Activated T-helper 1 cell treated with anti-CD3 and anti-CD28 coated beads, Interleukin-2, amount 50 U/mL, for 16 hours (primary cell): ENCODE results near the gene DERL2.

Experiments
- DNase-seq, 2 donors: peaks; one replicate each; pipeline ENCODE4 v3.0.0-alpha.2; 2020; ENCODE audit warnings: low read depth in 1 of 2, low spot score in 1 of 2

DERL2 gene

DNA sequence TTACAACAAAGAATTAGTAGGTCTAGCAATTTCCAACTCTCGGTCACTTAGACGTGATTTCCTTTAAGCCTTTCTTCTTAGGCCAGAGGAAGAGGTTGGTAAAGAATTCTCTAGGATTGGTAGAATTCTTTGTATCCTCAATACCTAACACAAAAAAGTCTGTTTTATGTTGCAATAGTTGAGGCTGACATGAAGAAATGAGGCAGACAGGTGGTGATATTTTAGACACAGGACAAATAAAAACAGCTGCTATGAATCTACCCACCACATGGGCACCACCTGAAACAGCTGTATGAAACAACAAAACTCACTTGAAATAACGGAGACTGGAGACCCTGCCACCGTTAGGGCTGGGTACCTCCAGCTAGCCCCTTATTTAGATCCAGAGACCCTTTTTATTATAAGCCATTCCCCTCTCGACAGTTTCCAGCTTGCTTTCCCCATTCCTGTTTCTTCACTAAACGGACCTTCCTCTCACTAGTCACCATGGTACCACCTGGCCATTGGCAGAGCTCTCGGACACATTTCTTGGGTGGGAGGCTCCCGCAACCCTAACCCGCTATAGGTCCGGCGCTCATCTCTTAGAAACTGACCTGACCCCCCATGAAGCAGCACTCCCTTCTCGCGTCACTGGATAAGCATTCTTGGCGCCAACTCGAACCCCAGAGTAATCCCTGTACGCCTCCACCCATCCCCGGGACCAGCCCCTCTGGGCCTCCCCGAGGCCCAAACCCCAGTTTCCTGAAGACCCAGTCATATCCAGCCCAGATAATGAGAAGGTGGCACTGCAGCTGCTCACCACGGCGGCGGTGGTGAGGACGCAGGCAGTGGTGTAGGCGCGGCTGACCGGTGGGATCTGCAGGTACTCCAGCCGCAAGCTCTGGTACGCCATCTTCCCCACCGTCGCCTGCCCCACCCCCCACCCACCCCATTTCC, at the start of gene DERL2:
DERL2 (minus strand) TSS at position 909 of the 936 bp plus-strand sequence; CDS start at position 892, 17 bp downstream.
- DNase-seq, result no peak

DNA sequence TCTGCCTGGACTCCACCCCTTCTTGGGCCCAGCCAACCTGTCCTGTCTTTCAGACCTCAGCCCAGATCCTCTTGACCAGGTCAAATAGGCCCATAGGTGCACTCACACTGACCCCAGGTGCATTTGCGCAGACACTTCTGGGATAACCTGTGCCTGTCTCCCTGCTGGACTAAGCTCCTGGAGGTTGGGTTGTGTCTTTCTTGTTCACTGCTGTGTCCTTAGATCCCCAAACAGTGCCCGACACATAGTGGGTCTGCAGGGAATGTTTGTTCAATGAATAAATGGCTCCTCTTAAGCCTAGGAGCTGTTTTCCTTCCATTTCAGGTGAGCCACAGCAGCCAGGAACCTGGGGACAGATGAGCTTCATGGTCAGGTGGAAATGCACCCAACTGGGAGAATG, 49.5 kb upstream of the DERL2 start:
- DNase-seq, result no peak

DNA sequence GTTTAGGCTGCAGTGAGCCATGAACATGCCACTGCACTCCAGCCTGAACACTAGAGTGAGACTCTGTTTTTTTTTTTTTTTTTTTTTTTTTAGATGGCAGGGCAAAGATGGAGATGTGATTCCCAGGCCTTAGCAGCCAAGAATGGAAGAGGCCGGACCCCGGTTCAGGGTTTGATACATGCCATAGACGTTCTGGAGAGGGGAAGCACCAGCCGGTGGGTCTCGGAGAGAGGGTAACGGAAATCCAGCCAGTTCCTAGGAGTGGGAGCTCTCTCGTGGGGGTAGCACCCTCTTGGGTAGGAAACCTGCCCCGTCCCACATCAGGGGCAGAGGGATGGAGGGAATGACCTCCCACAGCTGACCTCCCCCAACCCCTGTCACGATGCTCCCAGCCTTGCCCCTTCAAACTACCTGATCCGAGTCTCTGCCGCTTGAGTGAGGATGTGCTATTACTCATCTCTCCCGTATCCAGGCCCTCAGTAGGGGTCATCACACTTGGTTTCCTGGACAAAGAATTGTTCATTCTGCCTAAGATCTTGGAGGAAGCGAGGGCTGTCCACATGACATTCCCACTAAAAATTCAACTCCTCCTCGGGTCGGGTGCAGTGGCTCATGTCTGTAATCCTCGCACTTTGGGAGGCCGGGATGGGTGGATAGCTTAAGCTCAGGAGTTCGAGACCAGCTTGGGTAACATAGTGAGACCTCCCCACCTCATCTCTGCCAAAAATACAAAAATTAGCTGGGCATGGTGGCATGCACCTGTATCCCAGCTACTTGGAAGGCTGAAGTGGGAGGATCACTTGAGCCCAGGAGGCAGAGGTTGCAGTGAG, 47.7 kb upstream of the DERL2 start:
- no peak for DNase-seq

DNA sequence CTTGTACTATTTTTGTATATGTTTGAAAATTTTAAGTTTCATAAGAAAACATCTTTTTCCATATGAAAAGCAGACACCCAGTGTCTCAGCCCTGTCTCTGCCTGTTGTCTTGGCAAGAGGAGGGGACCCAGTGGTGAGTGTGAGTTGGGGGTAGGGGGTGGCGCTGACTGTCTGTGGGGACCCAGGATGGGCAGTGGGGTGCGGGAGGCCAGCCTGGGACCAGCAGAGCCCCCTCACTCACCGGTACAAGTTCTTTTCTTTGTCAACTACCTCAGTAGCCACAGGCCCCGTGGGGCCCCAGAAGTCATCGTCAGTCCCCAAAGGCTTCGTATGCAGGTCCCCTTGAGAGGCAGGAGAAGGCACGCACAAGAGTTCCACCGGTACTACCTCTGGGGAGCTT, 46.6 kb upstream of the DERL2 start:
- no peak for DNase-seq

DNA sequence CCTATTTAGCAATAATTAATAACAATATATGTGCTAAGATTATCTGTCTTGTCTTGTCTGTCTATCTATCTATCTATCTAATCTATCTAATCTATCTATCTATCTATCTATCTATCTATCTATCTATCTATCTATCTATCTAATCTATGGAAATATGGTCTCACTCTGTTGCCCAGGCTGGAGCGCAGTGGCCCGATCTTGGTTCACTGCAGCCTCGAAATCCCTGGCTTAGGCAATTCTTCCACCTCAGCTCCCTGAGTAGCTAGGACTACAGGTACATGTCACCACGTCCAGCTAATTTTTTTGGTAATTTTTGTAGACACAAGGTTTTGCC, 45.1 kb upstream of the DERL2 start:
- DNase-seq, result no peak

DNA sequence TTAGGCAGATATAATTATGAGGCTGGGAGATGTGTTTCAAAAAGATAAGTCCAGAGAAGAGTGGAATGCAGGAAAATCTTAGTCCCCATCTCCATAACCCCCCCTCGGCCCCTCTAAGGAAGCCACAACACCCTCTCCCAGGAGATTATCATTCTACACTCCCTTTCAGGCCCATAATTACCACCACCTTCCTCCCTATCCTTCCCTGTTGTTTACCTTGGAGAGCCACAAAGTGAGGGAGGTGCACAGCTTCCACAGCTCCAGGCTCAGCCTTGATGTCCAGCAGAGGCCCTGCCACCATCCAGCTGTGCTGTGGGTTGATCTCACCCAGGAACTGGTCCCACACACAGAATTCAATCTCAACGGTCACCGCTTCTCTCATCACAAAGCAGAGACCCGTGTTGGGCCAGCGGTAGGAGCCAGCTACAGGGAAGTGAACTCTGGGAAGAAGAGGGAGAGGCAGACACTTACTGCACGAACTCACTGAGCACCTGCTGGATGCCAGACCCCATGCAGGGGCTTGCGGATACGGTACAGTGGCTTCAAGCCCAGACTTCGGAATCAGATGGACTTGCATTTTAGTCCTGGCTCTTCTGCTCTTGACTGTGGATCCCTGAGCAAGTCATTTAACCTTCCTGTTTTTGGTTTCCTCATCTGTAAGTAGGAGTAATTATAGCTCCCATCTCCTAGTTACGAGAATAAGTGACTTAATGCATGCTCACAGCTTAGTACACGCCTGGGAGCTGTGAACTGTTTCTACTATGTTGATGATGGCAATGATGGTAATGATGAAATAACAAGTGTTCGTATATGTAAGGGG, 44.5 kb upstream of the DERL2 start:
- no peak for DNase-seq

DNA sequence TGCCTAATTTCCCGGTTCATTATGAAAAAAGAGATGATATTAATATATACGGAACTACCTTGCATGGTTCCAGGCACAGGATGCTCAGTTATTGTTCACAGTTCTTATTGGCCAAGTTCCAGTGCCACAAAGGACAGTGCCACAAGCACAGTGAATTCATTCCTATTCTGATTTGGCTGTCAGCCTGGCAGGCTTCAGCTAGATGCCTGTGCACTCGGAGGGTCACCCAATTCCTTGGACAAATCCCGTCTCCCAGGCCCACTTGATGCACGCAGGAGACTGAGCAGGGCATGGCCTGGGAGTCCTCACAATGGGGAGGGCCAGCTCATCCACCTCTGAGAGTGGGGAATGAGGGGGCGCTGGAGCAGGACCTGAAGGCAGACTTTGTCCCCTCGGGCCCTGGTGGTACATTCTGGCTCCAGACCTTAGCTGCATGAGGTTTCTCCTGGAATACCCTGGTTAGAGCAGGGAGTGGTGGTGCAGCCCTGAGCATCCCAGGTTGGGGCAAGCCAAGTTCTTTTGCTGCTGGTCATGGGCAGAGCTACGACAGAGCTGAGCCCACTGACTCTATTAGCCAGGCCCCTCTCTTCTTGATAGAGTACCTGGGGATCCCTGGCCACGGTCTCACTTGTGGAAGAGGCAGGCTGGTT, 41.7 kb upstream of the DERL2 start:
- DNase-seq, result no peak

DNA sequence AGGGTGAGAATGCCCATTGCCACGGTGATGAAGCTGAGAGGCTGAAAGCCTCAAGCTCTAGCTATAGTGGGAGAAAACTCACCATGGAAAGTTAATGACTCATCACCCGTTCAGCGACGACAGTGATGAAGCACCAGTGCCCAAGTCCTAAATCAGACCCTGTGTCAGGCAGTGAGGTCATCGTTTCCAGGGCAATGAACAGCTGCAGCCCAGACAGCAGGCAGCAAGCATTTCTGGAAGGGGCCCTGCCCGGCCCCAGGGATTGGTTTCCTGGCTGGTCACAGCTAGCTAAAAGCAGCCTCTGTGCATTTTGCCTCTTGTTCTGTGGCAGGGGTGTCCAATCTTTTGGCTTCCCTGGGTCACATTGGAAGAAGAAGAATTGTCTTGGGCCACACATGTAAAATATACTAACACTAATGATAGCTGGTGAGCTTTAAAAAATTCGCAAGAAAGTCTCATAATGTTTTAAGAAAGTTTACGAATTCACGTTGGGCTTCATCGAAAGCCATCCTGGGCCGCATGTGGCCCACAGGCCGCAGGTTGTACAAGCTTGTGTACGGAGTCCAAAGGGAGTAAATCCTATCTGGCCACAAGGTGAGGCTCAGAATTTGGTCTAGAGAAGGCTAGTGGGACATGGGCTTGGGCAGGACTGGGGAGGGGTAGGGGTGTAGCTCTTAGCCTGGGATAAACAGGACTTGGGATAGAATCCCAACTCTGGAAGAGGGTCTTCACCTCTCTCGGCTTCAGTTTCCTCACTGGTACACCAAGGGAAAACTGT, 41.0 kb upstream of the DERL2 start:
- peak in 1 of 2 donors; percentile 5 for DNase-seq

DNA sequence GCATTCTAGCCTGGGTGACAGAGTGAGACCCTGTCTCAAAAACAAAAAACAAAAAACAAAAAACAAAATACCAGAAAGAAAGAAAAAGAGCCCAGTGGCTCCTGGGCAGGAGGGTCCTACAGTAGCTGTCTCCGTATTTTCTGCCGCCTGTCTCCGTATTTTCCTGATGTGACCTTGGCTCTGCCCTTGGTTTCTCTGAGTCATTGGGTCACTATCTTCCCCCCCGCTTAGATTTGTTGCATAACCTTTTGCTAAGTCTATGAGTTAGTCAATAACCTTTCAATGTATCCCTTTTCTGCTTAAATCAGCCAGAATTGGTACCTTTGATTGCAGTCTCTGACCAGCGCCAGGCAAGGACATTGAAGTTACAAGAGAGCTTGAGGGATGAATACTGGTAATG, 37.3 kb upstream of the DERL2 start:
- no peak for DNase-seq

DNA sequence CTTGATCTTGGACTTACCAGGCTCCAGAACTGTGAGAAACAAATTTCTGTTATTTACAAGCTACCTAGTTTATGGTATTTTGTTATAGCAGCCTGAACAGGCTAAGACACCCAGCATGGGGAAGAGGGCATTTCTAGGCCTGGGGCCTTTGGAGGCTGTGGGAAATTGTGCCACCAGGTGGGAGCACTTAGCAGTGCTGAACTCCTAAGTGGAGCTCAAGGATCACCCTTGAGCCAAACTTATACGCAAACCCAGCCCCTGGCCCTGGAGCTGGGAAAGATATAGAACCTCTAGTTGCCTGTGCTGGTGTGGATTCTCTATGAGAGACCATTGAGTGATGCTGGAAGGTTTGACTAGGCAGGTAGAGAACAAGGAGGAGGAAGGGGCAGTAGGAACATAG, 36.5 kb upstream of the DERL2 start:
- DNase-seq, result no peak

DNA sequence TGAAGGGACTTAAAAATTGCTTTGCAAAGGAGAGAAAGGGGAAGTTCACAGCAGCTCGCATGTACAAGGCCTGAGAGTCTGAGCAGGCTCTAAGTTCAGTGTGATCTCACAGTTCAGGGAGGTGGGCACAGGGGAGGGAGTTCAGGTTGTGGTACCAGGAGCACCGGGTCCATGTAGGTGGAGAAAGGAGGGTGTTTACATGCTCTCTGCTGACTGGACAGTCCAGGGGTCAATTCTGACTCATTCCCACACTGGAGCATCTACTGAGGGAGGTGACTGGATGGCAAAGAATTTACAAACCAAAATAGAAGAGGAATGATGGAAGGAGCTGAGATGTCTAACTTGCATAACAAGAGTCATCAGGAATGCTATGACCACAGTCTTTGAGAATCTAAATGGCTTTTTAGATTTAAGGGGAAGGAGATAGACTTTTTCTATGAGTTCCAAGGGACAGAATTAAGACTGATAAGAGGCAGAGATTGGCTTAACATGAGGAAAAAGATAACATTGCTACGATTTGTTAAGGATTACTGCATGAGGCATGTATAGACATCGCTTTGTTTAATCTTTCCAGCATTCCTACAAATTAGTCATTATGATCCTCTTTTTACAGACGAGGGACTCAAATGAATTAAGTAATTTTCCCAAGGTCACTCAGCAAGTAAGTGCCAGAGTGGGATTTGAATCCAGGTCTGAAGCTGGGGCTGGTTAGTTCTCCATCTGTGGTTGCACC, 30.2 kb upstream of the DERL2 start:
- no peak for DNase-seq

DNA sequence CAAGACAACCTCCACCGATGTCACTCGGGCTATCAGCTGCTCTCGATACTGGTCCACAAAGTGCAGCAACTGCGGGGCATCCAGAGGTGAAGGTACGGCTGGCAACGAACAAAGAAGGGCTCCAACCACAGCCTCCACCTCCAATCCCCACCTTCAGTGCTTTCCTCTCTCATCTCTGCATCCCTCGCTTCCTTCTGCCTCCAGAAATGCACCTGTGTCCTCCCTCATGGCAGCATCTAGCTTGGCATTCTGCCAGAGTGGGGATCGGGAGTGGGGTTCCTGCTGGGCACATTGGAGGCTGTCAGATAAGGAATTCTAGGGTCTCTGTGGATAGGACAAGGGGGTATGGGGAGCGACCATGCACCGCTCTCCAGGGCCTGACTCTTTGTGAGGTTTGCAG, 29.0 kb upstream of the DERL2 start:
- DNase-seq, result no peak

DNA sequence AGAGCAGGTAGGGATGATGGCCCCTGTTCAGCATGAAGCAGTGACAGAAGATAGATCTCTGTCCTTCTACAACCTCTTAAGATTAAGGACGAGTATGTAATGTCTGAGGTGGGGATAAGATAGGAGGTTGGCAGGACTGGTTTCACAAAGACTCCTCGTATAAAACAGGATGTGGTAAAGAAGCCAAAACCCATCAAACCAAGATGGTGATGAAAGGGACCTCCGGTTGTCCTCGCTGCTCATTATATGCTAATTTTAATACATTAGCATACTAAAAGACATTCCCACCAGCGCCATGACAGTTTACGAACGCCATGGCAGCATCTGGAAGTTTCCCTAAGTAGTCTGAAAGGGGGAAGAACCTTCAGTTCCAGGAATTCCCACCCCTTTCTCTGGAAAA, 27.6 kb upstream of the DERL2 start:
- no peak for DNase-seq

DNA sequence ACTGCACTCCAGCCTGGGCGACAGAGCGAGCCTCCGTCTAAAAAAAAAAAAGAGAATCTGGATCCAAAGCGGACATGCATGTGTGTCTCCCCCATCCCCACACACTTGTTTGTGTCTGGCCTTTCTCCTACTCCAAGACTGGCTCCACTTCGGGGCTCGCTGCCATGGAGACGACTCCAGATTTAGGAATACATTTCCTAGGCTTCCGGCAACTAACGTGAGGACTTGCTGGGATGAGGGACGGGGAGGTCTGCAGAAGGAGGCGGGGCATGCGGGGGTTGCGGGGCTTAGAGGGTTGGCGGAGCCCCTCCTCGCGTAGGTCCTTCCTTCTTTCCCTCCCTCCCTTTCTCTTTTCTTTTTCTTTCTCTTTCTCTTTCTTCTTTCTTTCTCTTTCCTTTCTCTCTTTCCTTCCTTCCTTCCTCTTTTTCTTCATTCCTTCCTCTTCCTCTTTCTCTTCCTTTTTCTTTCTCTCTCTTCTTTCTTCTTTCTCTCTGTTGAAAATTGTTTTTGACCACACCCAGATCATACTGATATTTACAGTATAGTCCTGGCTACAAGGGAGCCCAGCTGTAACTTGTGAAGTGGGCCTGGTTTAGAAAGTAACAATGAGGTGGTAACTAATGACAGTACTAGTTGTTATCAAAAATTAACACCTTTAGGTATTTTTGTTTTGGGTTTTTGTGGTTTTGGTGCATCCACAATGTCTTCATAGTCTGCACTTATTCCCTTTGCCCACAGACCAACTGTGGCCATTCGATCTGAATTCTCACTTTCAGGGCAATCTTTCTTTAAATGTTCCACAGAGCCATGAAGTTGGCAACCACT, 25.6 kb upstream of the DERL2 start:
- no peak for DNase-seq

DNA sequence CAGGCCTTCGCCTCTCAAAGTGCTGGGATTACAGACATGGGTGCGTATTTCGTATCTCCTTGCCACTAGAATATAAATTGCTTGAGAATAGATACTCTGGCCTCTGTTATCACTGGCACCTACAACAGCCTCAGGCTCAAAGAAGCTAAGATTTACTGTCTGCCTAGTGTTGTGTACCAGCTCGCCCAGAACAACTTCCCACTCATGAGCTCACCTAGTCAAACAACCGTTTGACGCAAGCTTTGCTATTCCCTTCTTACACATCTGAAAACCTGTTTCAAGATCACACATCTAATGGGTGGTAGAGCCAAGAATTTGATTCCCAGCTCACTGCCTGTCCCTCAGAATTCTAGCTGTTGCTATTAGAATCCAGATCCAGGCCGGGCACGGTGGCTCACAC, 24.8 kb upstream of the DERL2 start:
- DNase-seq, result no peak

DNA sequence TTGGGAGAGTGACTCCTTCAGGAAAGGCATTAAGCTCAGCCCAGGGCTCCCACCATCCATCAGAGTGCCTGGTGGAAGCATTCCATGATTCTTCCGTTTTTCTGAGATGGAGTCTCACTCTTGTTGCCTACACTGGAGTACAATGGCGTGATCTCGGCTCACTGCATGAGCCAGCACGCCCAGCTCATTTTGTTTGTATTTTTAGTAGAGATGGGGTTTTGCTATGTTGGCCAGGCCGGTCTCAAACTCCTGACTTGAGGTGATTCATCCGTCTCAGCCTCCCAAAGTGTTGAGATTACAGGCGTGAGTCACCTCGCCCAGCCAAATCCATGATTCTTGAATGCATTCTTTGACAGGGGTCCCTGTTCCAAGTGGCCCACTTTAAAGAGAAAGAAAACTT, 23.5 kb upstream of the DERL2 start:
- DNase-seq, result no peak

DNA sequence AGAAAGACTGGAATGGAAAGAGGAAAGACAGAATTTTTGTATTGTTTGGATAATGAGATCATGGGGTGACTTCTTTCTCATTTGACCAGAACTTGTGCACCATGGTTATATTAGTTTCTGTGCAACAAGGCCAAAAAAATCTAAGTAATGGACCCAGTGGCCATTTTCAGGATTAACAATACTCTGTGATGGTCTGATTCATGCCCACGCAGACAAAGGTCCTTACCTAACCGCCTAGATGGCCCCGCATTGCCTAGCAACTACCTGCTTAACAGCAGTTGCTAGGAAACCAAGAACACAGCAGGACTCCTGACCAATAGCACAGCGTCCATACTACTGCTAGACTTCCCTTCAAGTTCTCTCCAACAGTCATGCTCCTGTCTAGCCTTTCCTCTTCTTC, 22.8 kb upstream of the DERL2 start:
- DNase-seq, result no peak

DNA sequence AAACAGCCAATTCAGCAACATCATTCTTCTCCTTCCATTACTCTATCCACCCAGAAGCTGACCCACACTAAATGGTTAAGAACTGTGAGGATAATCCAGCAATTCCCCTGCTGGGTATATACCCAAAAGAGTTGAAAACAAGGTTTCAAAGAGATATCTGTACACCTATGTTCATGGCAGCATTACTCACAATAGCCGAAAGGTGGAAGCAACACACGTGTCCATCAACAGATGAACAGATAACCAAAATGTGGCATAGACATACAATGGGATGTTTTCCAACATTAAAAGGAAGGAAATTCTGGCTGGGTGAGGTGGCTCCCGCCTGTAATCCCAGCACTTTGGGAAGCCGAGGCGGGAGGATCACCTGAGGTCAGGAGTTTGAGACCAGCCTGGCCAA, 20.3 kb upstream of the DERL2 start:
- no peak for DNase-seq

DNA sequence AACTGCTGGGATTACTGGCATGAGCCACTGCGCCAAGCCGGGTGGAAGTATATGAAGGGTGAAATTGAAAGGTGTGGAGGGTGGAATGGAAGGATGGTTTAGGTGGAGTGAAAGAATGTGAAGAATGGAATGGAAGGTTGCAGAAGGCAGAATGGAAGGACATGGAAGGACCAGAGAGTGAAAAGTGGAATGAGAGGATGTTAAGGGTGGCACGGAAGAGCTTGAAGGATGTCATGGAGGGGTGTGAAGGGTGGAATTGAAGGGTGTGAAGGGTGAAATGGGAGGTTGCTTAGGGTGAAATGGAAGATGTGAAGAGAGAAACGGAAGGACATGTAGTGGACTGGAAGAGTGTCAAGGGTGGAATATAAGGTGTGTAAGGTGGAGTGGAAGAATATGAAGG, 16.6 kb upstream of the DERL2 start:
- no peak for DNase-seq
